Upper lobe of left lung (tissue), 6 donors: ENCODE data around the gene VSTM2L. TPM values are rescaled to one million over a fixed set of nuclear protein-coding genes. Genes with fewer than 3 reads are reported as not detected.

Experiments
- ATAC-seq, 2 donors: fragments of 200-7000 bp; cut with Tn5 transposase; one replicate each; pipeline ENCODE4 v1.9.1; 2022; ENCODE audit warnings: mild to moderate bottlenecking in 2 of 2, moderate library complexity in 2 of 2; ENCODE audit not compliant: low FRiP score in 2 of 2
- DNase-seq, 2 donors: peaks; one replicate each; pipeline ENCODE4 v3.0.0-alpha.2; 2019 to 2020
- H3K27ac ChIP-seq, 4 donors: fragments of 200-600 bp; sonication (generic); one replicate each; pipeline ENCODE4 v1.5.1; 2016 to 2019
- H3K27me3 ChIP-seq, 4 donors: fragments of 200-600 bp; sonication (generic); one replicate each; pipeline ENCODE4 v1.5.1; 2017 to 2019
- H3K36me3 ChIP-seq, 4 donors: fragments of 200-600 bp; sonication (generic); one replicate each; pipeline ENCODE4 v1.5.1; 2016 to 2019
- H3K4me1 ChIP-seq, 4 donors: fragments of 200-600 bp; sonication (generic); one replicate each; pipeline ENCODE4 v1.5.1; 2018 to 2019
- H3K4me3 ChIP-seq, 4 donors: fragments of 200-600 bp; sonication (generic); one replicate each; pipeline ENCODE4 v1.5.1; 2017 to 2019; ENCODE audit warnings: mild to moderate bottlenecking in 2 of 4, moderate library complexity in 1 of 4
- H3K9me3 ChIP-seq, 4 donors: fragments of 200-600 bp; sonication (generic); one replicate each; pipeline ENCODE4 v1.5.1; 2018 to 2019
- EP300 ChIP-seq, 4 donors: sonication (generic); formaldehyde crosslinking; IDR thresholded peaks; one replicate each; pipeline ENCODE4 v1.5.1; 2017; ENCODE audit warnings: antibody characterized with exemption in 4 of 4, control low read depth in 2 of 4
- POLR2A ChIP-seq, 4 donors: fragments of 450-650 bp; IDR thresholded peaks; one replicate each; pipeline ENCODE4 v1.5.1; 2016 to 2017; ENCODE audit warnings: antibody characterized with exemption in 4 of 4, mild to moderate bottlenecking in 2 of 4
- POLR2AphosphoS5 ChIP-seq, 2 donors: sonication (generic); formaldehyde crosslinking; IDR thresholded peaks; one replicate each; pipeline ENCODE4 v1.5.1; 2017; ENCODE audit warnings: antibody characterized with exemption in 2 of 2
- WGBS, 2 donors: methylation state at CpG; one replicate each; pipeline ENCODE4 v1.1.5; 2017 to 2018; 5-methylcytosine and 5-hydroxymethylcytosine counted together
- total RNA-seq, 6 donors: library from RNA; depleted of rRNA in 4 of 6; stranded (reverse); fragments of >200 nt in 4 of 6; gene quantifications; one replicate each; pipeline versions ENCODE4 v1.1.0 to v1.2.1, GENCODE V29; 2016 to 2021
- TF ChIP-seq, protein P1 (sequence below), 6 experiments: fragments of 450-650 bp in 4 of 6; fragments of 200-600 bp in 2 of 6; sonication (generic) in 2 of 6; IDR thresholded peaks; one replicate each; pipeline ENCODE4 v1.5.1; 2016 to 2019; ENCODE audit warnings: antibody characterized with exemption in 6 of 6
- donor health status: DM: no; HTN: no; CAD: no; lungs with moderate emphysema.
- donor health status: DM: no; HTN: yes; CAD: no; lungs with severe emphysema.

VSTM2L gene
- total RNA-seq, 6 donors from 2014 or later, result 1.0 to 47.2 (median 24.8) TPM

DNA sequence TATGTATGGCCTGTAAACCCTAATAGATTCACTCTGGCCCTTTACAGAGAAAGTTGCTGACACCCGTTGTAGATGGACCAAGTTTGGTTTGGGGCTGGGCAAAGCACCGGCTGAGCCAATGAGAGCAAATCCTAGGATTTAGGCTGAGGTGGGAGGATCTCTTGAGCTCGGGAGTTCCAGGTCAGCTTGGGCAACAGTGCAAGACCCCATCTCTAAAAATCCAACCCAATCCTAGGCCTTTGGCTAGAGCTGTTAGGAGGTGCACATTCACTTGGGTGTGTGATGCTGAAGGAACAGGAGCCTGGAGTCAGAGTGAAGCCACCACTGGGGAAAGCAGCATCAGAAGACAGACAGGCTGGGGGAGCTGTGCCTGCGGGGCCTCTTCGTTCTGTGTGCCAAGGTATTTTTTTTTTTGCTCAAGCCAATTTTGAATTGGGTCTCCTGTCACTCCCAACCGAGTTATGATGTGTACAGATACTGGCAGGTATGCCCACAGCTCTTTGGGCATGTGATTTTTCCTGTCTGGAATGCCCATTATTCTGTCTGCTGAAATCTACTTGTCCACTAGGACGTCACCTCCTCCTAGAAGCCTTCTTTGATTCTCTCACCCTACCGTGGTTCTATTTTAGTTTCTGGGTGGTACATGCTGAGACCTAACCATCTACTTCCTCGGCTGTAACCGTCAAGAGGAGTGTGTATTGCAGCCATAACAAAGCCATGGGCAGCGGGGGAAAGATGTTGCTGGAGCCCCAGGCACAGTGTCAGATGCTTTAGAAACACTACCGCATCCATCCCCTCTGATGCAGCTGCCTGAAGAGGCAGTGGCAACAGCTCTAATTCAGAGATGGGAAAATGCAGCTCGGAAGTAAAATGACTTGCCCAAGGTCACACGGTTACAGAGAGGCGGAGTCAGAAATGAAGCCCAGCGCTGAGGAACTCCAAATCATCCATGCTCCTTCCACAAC lies 76.4 kb downstream of the VSTM2L start:
- no peaks in the 10 kb centered on the region for H3K9me3 ChIP-seq
- TF ChIP-seq POLR2AphosphoS5 (IDR thresholded peaks at IDR 0.05) (no peak), POLR2A (IDR thresholded peaks at IDR 0.05) (no peak), EP300 (IDR thresholded peaks at IDR 0.05) (no peak)
- TF ChIP-seq, protein P1, sequence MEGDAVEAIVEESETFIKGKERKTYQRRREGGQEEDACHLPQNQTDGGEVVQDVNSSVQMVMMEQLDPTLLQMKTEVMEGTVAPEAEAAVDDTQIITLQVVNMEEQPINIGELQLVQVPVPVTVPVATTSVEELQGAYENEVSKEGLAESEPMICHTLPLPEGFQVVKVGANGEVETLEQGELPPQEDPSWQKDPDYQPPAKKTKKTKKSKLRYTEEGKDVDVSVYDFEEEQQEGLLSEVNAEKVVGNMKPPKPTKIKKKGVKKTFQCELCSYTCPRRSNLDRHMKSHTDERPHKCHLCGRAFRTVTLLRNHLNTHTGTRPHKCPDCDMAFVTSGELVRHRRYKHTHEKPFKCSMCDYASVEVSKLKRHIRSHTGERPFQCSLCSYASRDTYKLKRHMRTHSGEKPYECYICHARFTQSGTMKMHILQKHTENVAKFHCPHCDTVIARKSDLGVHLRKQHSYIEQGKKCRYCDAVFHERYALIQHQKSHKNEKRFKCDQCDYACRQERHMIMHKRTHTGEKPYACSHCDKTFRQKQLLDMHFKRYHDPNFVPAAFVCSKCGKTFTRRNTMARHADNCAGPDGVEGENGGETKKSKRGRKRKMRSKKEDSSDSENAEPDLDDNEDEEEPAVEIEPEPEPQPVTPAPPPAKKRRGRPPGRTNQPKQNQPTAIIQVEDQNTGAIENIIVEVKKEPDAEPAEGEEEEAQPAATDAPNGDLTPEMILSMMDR (IDR thresholded peaks at IDR 0.05), result no peak
- DNase-seq (no peak), ATAC-seq (no peak)
- H3K27ac ChIP-seq, result no peak overlapping the region
- no peaks in the 10 kb centered on the region for H3K4me1 ChIP-seq
- no peaks in the 10 kb centered on the region for H3K27me3 ChIP-seq
- H3K36me3 ChIP-seq, result peaks cover 0 to 32% (median 13%) of the 10 kb centered on the region in 4 donors
- no peak overlapping the region for H3K4me3 ChIP-seq
- WGBS, 2 donors, result 91% methylated on average over 13 to 16 of the region's 16 CpGs

DNA sequence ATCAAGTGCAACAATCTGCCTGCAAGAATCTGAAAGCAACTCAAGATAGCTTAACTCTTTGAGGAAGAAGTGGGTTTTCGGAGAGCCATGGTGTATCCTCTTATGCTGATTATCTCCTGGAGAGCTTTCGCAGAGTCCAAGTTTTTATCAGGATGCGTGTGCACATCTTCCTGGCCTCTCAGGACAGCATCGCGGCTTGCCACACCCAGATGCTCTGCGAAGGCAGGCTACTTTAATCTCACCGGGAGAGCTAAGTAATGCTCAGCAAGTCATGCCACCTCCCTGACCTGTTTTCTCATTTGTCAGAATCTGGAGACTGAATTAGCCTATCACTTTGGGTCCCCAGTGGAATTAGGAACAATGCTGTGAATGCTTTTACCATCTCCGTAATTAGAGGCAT lies 77.5 kb downstream of the VSTM2L start:
- no peak overlapping the region for H3K4me3 ChIP-seq
- H3K9me3 ChIP-seq, result no peaks in the 10 kb centered on the region
- no peak overlapping the region for H3K27ac ChIP-seq
- no peak for ATAC-seq
- DNase-seq, result no peak
- H3K36me3 ChIP-seq, result peaks cover 0 to 32% (median 13%) of the 10 kb centered on the region in 4 donors
- H3K4me1 ChIP-seq, result peaks cover 0 to 2% (median 0%) of the 10 kb centered on the region in 4 donors
- TF ChIP-seq POLR2A (IDR thresholded peaks at IDR 0.05) (no peak), EP300 (IDR thresholded peaks at IDR 0.05) (no peak), POLR2AphosphoS5 (IDR thresholded peaks at IDR 0.05) (no peak)
- TF ChIP-seq, protein P1 (IDR thresholded peaks at IDR 0.05), result no peak
- 81 to 89% methylated on average over 8 of the region's 8 CpGs for WGBS, 2 donors
- no peaks in the 10 kb centered on the region for H3K27me3 ChIP-seq

DNA sequence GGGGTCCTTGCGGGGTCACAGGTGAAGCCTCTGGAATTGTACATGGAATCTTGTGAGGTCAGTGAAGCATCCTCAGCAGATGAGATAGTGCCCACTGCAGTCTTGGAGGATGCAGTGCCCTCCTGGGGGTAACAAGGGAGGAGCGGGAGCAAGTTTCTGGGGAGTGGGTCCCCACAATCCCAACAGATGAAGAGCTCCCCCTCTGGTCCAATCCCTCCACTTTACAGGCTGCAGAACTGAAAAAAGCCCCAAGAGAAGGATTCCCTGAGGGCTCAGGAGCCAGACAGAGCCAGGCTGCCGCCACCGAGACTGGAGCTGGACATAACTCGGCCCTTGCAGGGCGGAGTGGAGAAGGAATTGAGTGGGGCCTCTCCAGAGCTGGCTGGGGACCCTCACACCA lies 77.9 kb downstream of the VSTM2L start:
- DNase-seq, result no peak
- ATAC-seq, result no peak
- Histone ChIP-seq H3K27ac (no peak overlapping the region), H3K4me3 (no peak overlapping the region), H3K9me3 (no peaks in the 10 kb centered on the region), H3K4me1 (peaks cover 0 to 6% (median 0%) of the 10 kb centered on the region in 4 donors), H3K36me3 (peaks cover 0 to 32% (median 13%) of the 10 kb centered on the region in 4 donors), H3K27me3 (no peaks in the 10 kb centered on the region)
- 93 to 99% methylated on average over 3 to 6 of the region's 6 CpGs for WGBS, 2 donors
- TF ChIP-seq POLR2AphosphoS5 (IDR thresholded peaks at IDR 0.05) (no peak), EP300 (IDR thresholded peaks at IDR 0.05) (no peak), POLR2A (IDR thresholded peaks at IDR 0.05) (no peak)
- TF ChIP-seq, protein P1 (IDR thresholded peaks at IDR 0.05), result no peak

DNA sequence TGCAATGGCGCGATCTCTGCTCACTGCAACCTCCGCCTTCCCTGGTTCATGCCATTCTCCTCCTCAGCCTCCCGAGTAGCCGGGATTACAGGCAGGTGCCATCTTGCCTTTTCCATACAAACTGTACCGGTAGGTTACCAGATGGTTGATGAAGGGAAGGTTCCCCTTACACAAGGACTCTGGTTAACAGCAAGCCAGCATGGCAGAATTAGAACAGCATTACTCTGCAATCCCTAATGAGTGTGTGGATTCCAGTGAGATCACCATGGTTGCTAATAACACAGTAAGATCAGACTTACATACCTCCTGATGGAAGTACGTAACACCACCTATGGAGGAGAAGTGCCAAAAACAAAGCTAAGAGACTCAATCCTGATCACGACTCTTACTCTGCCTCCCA lies 78.6 kb downstream of the VSTM2L start:
- H3K4me3 ChIP-seq, result no peak overlapping the region
- WGBS, 2 donors, result 94 to 97% methylated on average over 8 of the region's 8 CpGs
- DNase-seq (no peak), ATAC-seq (no peak)
- H3K27me3 ChIP-seq, result no peaks in the 10 kb centered on the region
- no peak overlapping the region for H3K27ac ChIP-seq
- peaks cover 0 to 13% (median 4%) of the 10 kb centered on the region in 4 donors for H3K4me1 ChIP-seq
- TF ChIP-seq POLR2AphosphoS5 (IDR thresholded peaks at IDR 0.05) (no peak), EP300 (IDR thresholded peaks at IDR 0.05) (no peak), POLR2A (IDR thresholded peaks at IDR 0.05) (no peak)
- TF ChIP-seq, protein P1 (IDR thresholded peaks at IDR 0.05), result no peak
- H3K36me3 ChIP-seq, result peaks cover 0 to 32% (median 13%) of the 10 kb centered on the region in 4 donors
- no peaks in the 10 kb centered on the region for H3K9me3 ChIP-seq
